LNCAP (cell line): ENCODE measurements around the gene SDCBP2.

Source experiments
- TF ChIP-seq, protein P1 (sequence below): fragments of 450-650 bp; IDR thresholded peaks from 2 replicates; pipeline ENCODE4 v1.5.1; 2017; ENCODE audit warnings: mild to moderate bottlenecking

The SDCBP2 gene

GRCh38 chr20:1307171-1307570 lies 21.8 kb downstream of the SDCBP2 start:
- TF ChIP-seq, protein P1, sequence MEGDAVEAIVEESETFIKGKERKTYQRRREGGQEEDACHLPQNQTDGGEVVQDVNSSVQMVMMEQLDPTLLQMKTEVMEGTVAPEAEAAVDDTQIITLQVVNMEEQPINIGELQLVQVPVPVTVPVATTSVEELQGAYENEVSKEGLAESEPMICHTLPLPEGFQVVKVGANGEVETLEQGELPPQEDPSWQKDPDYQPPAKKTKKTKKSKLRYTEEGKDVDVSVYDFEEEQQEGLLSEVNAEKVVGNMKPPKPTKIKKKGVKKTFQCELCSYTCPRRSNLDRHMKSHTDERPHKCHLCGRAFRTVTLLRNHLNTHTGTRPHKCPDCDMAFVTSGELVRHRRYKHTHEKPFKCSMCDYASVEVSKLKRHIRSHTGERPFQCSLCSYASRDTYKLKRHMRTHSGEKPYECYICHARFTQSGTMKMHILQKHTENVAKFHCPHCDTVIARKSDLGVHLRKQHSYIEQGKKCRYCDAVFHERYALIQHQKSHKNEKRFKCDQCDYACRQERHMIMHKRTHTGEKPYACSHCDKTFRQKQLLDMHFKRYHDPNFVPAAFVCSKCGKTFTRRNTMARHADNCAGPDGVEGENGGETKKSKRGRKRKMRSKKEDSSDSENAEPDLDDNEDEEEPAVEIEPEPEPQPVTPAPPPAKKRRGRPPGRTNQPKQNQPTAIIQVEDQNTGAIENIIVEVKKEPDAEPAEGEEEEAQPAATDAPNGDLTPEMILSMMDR = no peak

- TF ChIP-seq, protein P1 = no peak
Measured at GRCh38 chr20:1306316-1307135, 22.4 kb downstream of the SDCBP2 start.

GRCh38 chr20:1305712-1306111 lies 23.2 kb downstream of the SDCBP2 start:
- TF ChIP-seq, protein P1 = no peak

DNA sequence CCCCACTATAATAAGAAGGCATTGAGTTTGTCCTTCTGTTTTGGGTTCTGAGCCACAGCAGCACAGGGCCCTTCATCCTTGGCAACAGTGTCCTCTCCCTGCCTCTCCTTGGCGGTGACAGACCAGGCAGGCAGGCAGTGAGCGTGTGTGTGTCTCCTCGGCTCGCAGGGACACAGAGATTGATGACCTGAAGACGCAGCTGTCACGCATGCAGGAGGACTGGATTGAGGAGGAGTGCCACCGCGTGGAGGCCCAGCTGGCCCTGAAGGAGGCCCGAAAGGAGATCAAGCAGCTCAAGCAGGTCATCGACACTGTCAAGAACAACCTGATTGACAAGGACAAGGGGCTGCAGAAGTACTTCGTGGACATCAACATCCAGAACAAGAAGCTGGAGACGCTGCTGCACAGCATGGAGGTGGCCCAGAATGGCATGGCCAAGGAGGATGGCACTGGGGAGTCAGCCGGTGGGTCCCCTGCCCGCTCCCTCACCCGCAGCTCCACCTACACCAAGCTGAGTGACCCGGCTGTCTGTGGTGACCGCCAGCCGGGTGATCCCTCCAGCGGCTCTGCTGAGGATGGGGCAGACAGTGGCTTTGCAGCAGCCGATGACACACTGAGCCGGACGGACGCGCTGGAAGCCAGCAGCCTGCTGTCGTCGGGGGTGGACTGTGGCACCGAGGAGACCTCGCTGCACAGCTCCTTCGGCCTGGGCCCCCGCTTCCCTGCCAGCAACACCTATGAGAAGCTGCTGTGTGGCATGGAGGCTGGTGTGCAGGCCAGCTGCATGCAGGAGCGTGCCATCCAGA lies 24.0 kb downstream of the SDCBP2 start:
- TF ChIP-seq, protein P1 = no peak

- TF ChIP-seq, protein P1 = no peak
Measured at GRCh38 chr20:1302685-1303541, 26.0 kb downstream of the SDCBP2 start.

GRCh38 chr20:1301031-1301529 lies 27.9 kb downstream of the SDCBP2 start:
- TF ChIP-seq, protein P1 = no peak
